ENCODE results near the gene BCAS3.

DNA sequence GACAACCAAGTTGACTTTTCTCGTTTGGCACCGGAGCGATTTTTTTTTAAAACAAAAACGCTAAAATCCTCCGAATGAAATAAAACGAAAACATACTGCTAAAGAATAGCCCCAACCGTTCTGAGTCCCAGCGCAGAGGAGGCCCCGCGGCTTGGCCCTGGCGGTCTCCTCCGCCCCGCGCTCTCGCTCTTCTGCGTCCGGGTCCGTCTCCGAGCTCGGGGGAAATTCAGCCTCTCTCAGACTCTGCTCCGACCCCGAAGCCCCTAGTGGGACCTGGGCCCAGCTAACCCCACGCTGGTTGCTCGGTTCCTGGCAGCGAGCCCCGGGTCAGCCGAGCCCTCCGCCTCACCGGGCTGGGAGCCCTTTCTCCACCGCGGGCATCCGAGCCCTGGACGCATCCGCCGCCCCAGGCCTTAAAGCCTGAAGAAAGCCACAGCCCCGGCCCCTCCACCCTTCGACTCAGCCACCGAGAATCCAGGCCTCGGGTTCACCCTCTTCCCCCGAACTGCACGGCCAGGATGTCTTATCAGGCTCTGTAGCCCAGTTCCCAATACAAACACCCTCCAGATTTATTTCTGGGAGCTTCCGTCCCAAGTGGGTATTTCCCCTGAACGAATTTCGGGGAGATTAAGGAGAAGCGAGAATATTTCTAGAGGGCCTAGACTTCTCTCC, 723.2 kb downstream of the BCAS3 start:
- TF ChIP-seq POLR2A (IDR thresholded peaks at IDR 0.05) = no peak
- TF ChIP-seq, protein P1, sequence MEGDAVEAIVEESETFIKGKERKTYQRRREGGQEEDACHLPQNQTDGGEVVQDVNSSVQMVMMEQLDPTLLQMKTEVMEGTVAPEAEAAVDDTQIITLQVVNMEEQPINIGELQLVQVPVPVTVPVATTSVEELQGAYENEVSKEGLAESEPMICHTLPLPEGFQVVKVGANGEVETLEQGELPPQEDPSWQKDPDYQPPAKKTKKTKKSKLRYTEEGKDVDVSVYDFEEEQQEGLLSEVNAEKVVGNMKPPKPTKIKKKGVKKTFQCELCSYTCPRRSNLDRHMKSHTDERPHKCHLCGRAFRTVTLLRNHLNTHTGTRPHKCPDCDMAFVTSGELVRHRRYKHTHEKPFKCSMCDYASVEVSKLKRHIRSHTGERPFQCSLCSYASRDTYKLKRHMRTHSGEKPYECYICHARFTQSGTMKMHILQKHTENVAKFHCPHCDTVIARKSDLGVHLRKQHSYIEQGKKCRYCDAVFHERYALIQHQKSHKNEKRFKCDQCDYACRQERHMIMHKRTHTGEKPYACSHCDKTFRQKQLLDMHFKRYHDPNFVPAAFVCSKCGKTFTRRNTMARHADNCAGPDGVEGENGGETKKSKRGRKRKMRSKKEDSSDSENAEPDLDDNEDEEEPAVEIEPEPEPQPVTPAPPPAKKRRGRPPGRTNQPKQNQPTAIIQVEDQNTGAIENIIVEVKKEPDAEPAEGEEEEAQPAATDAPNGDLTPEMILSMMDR (IDR thresholded peaks at IDR 0.05) = no peak

Measured in body of pancreas (tissue), 4 donors.